K562 (cell line): ENCODE measurements around the gene CRYAB. TPM values are rescaled to one million over a fixed set of nuclear protein-coding genes. Genes with fewer than 3 reads are reported as not detected.

Source experiments
- ATAC-seq: fragments of 200-7000 bp; cut with Tn5 transposase; 3 replicates; pipeline ENCODE4 v1.9.1; 2020; ENCODE audit warnings: moderate library complexity
- BruUV-seq: library from RNA; stranded (reverse); fragments of 400-500 nt; replicated peaks from 2 replicates; lab custom pipeline; 2021; lab: Mats Ljungman, UMichigan
- CTCF ChIA-PET: fragments of 300-600 bp; formaldehyde crosslinking; extraction: SDS; loops from one replicate; lab custom pipeline; 2021; ENCODE audit warnings: low intra/inter-chr PET ratio; lab: Yijun Ruan, JAX
- POLR2A ChIA-PET: fragments of 300-600, 350-650 bp; sonication (Branson Sonifier 250); formaldehyde crosslinking; extraction: SDS; loops from one replicate; lab custom pipeline; 2021; ENCODE audit warnings: antibody characterized with exemption, inconsistent platforms; lab: Yijun Ruan, JAX
- DNase-seq, 4 experiments: peaks; one replicate each; pipeline versions ENCODE4 v3.0.0 to v3.0.0-alpha.2; 2011 to 2018; ENCODE audit warnings: low spot score in 3 of 4, mixed read lengths in 3 of 4; ENCODE audit errors: extremely low read depth in 1 of 4
- FAIRE-seq: peaks from 2 replicates; lab custom pipeline; 2011; peaks lifted over from hg19 to GRCh38; lab: Jason Lieb, UNC
- H2AFZ ChIP-seq: 2 replicates; pipeline ENCODE4 v1.6.0; 2011; ENCODE audit warnings: low read depth, low read length, control low read depth, inconsistent platforms
- H3K27ac ChIP-seq: fragments of 200-600 bp; 3 replicates; pipeline ENCODE4 v1.8.0; 2011; ENCODE audit warnings: low read depth, mild to moderate bottlenecking, control low read depth, inconsistent platforms, low read length, moderate library complexity, mixed read lengths; ENCODE audit errors: extremely low read depth
- H3K27me3 ChIP-seq, 2 experiments: fragments of 300-600 bp in 1 of 2; 2 replicates in 1 of 2; 3 replicates in 1 of 2; pipeline versions ENCODE4 v1.6.0 to v1.8.0; 2011; ENCODE audit warnings: inconsistent platforms in 2 of 2, low read length in 2 of 2, mild to moderate bottlenecking in 1 of 2, mixed read lengths in 1 of 2, moderate library complexity in 1 of 2; ENCODE audit not compliant: control insufficient read depth in 2 of 2, insufficient read depth in 2 of 2
- H3K36me3 ChIP-seq: fragments of 300-600 bp; 3 replicates; pipeline ENCODE4 v1.8.0; 2011; ENCODE audit warnings: mild to moderate bottlenecking, low read length, inconsistent platforms; ENCODE audit not compliant: control insufficient read depth, insufficient read depth
- H3K4me1 ChIP-seq, 2 experiments: fragments of 200-600 bp in 1 of 2; replicated peaks in 1 of 2; 2 replicates in 1 of 2; 3 replicates in 1 of 2; pipeline versions ENCODE4 v1.5.1 to v1.8.0; 2011; ENCODE audit warnings: inconsistent platforms in 2 of 2, low read length in 2 of 2, mild to moderate bottlenecking in 1 of 2, mixed read lengths in 1 of 2, moderate library complexity in 1 of 2; ENCODE audit not compliant: control insufficient read depth in 2 of 2, insufficient read depth in 2 of 2
- H3K4me2 ChIP-seq: 2 replicates; pipeline ENCODE4 v1.6.1; 2011; ENCODE audit warnings: low read length, control low read depth, inconsistent platforms, mixed read lengths; ENCODE audit not compliant: insufficient read depth
- H3K4me3 ChIP-seq: fragments of 200-600 bp; sonication (generic), shearing (Covaris generic); 2 replicates; pipeline ENCODE4 v1.5.1; 2016; ENCODE audit warnings: control low read depth, inconsistent platforms
- H3K79me2 ChIP-seq: fragments of 200-600 bp; 3 replicates; pipeline ENCODE4 v1.8.0; 2011; ENCODE audit warnings: low read length, inconsistent platforms; ENCODE audit not compliant: control insufficient read depth, insufficient read depth
- H3K9ac ChIP-seq, 2 experiments: 2 replicates each; pipeline versions ENCODE4 v1.6.0 to v1.6.1; 2011; ENCODE audit warnings: low read depth in 2 of 2, low read length in 2 of 2, control low read depth in 1 of 2, inconsistent platforms in 1 of 2, mild to moderate bottlenecking in 1 of 2, mixed read lengths in 1 of 2; ENCODE audit not compliant: insufficient read depth in 1 of 2
- H3K9me1 ChIP-seq: one replicate; pipeline ENCODE4 v1.6.0; 2011; ENCODE audit warnings: inconsistent platforms, mild to moderate bottlenecking, low read length, moderate library complexity; ENCODE audit not compliant: control insufficient read depth, insufficient read depth
- H3K9me3 ChIP-seq: replicated peaks from 2 replicates; pipeline ENCODE4 v1.5.1; 2011; ENCODE audit warnings: low read depth, low read length, inconsistent platforms; ENCODE audit not compliant: control insufficient read depth, insufficient read depth
- H4K20me1 ChIP-seq: replicated peaks from 2 replicates; pipeline ENCODE4 v1.6.1; 2011; ENCODE audit warnings: low read length, inconsistent platforms, mixed read lengths; ENCODE audit not compliant: control insufficient read depth, insufficient read depth
- CCAR2 ChIP-seq: fragments of 200-400 bp; formaldehyde crosslinking; IDR thresholded peaks from 2 replicates; pipeline ENCODE4 v1.6.1; 2017; ENCODE audit warnings: mild to moderate bottlenecking, low read depth, low read length
- HMG20B ChIP-seq: fragments of 250-450 bp; sonication (Bioruptor Pico); IDR thresholded peaks from 2 replicates; pipeline ENCODE4 v1.5.0; 2021; ENCODE audit warnings: mild to moderate bottlenecking
- LARP7 ChIP-seq: fragments of 450-650 bp; IDR thresholded peaks from 2 replicates; pipeline ENCODE4 v1.6.1; 2016
- PHTF2 ChIP-seq: fragments of 250-450 bp; sonication (Bioruptor Pico); IDR thresholded peaks from 2 replicates; pipeline ENCODE4 v1.5.0; 2021; ENCODE audit warnings: mild to moderate bottlenecking
- RBM25 ChIP-seq: fragments of 200-400 bp; formaldehyde crosslinking; IDR thresholded peaks from 2 replicates; pipeline ENCODE4 v1.6.1; 2018; ENCODE audit warnings: low read length, low read depth, moderate library complexity; ENCODE audit not compliant: severe bottlenecking
- THRAP3 ChIP-seq: fragments of 450-650 bp; IDR thresholded peaks from 2 replicates; pipeline ENCODE4 v1.6.1; 2016; ENCODE audit warnings: mild to moderate bottlenecking, inconsistent platforms, borderline replicate concordance
- U2AF1 ChIP-seq: fragments of 200-400 bp; formaldehyde crosslinking; optimal IDR thresholded peaks from 2 replicates; pipeline ENCODE3; 2017; ENCODE audit warnings: mild to moderate bottlenecking, low read depth, low read length, moderate library complexity
- ZNF212 ChIP-seq: fragments of 450-650 bp; formaldehyde crosslinking; IDR thresholded peaks from 2 replicates; pipeline ENCODE4 v1.4.0; 2020; ENCODE audit warnings: mild to moderate bottlenecking
- ZNF224 ChIP-seq: sonication (generic); formaldehyde crosslinking; IDR thresholded peaks from 2 replicates; pipeline ENCODE4 v1.8.0; 2022; ENCODE audit warnings: mild to moderate bottlenecking, missing genetic modification reagents
- ZNF274 ChIP-seq: IDR thresholded peaks from 2 replicates; pipeline ENCODE4 v1.6.1; 2011; ENCODE audit warnings: low read depth, mild to moderate bottlenecking, low read length, moderate library complexity, borderline replicate concordance
- ZNF3 ChIP-seq: fragments of 250-450 bp; sonication (Bioruptor Pico); IDR thresholded peaks from 2 replicates; pipeline ENCODE4 v1.5.0; 2021; ENCODE audit warnings: mild to moderate bottlenecking, moderate library complexity
- ZNF354B ChIP-seq: fragments of 250-450 bp; sonication (Bioruptor Pico); IDR thresholded peaks from 2 replicates; pipeline ENCODE4 v1.4.0; 2020
- ZNF551 ChIP-seq: fragments of 250-450 bp; sonication (Bioruptor Pico); IDR thresholded peaks from 2 replicates; pipeline ENCODE4 v1.5.0; 2021; ENCODE audit warnings: mild to moderate bottlenecking, moderate library complexity
- ZNF76 ChIP-seq: fragments of 250-450 bp; sonication (Bioruptor Pico); IDR thresholded peaks from 2 replicates; pipeline ENCODE4 v1.4.0; 2020; ENCODE audit warnings: mild to moderate bottlenecking, moderate library complexity, borderline replicate concordance
- WGBS: fragments of 100-300 bp; shearing (Covaris generic); methylation state at CpG from one replicate; pipeline ENCODE4 v1.1.6; 2016; ENCODE audit warnings: low coverage, mixed read lengths; ENCODE audit not compliant: insufficient coverage; ENCODE audit errors: missing lambda C conversion rate; 5-methylcytosine and 5-hydroxymethylcytosine counted together
- in situ Hi-C: fragments of 300-500 bp; cut with MboI; formaldehyde crosslinking; loops from 4 replicates; pipeline ENCODE4 v1.15.0; 2018; ENCODE audit warnings: inconsistent platforms, mixed read lengths
- intact Hi-C: fragments of 100-400 bp; cut with micrococcal nuclease; formaldehyde crosslinking; loops from 2 replicates; pipeline ENCODE4 v1.14.2; 2022
- polyA plus RNA-seq, 8 experiments: library from polyadenylated mRNA; depleted of rRNA in 4 of 8; stranded (reverse) in 5 of 8; unstranded in 3 of 8; fragments of >200 nt; fragmentation: Nextera tagmentation in 2 of 8; fragmentation: Illumina TruSeq in 1 of 8; extraction: Ambion mirVana in 2 of 8; extraction: Trizol in 1 of 8; gene quantifications; 2 replicates each; pipeline versions ENCODE4 v1.2.1 to v1.2.3, GENCODE V29; 2011 to 2014; ENCODE audit warnings: inconsistent platforms in 1 of 8, missing spikeins in 1 of 8
- total RNA-seq, 7 experiments: library from RNA; depleted of rRNA in 6 of 7; stranded (reverse); fragments of >200 nt in 6 of 7; fragmentation: Illumina TruSeq in 2 of 7; extraction: Trizol in 2 of 7; gene quantifications; 2 replicates each; pipeline versions ENCODE4 v1.2.1 to v1.2.3, GENCODE V29; 2011 to 2021; ENCODE audit warnings: low replicate concordance in 1 of 7
- TF ChIP-seq, protein P1 (sequence below): conservative IDR thresholded peaks from 2 replicates; pipeline ENCODE4 v1.6.1; 2011; ENCODE audit warnings: low read depth, mild to moderate bottlenecking, low read length; ENCODE audit not compliant: control insufficient read depth

Gene CRYAB
- total and polyA plus RNA-seq, 9 of the 15 experiments (the other 6 are each of a cell fraction or from before 2014, with no cell fraction given) = 0.83 to 7.5 (median 3.6) TPM

DNA sequence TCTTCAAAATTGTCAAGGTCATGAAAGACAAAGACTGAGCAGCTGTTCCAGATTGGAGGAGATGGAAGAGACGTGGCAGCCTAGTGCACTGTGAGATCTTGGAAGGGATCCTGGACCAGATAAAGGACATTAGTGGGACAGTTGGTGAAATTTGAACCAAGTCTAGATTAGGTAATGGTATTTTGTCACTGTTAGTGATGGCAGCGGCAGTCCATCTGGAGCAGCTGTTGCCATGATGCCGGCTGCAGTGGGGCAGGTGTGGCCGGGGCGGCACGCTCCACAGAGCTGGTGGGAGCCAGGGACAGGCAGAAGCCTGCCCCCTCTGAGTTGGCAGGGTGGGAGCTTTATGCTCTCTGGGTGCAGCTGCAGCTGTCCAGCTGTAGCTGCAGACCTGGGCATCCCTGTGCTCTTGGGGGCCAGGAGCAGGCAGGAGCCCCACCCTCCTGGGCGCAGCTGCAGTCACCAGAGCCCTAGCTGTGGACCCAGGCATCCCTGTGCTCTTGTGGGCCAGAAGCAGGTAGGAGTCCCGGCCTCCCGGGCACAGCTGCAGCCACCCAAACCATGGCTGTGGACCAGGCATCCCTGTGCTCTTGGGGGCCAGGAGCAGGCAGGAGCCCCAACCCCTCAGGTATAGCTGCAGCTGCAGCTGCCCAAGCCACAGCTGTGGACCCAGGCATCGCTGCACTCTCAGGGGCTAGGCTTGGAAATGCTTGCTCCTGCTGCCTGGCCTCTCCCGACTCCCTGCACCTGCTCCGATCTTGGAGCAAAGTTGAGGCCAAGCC lies 46.3 kb upstream of the CRYAB start:
- in situ Hi-C loops = no loop called here
- 73% methylated on average over 10 of the region's 12 CpGs for WGBS
- peaks cover 0 to 6% of the 10 kb centered on the region in 2 experiments; a peak in 2 of 5 replicates for H3K4me1 ChIP-seq

DNA sequence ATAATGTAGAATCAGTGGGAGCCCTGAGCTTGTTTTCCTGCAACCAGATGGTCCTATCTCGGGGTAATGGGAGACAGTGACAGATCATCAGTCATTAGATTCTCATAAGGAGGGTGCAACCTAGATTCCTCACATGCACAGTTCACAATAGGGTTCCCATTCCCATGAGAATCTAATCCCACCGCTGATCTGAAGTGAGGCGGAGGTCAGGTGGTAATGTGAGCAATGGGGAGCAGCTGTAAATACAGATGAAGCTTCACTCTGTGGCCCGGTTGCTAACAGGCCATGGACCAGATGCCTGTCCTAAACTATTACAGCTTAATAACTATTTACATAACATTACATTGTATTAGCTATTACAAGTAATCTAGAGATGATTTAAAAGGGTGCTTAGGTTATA lies 42.6 kb upstream of the CRYAB start:
- Histone ChIP-seq H4K20me1 (no peaks in the 10 kb centered on the region), H3K79me2 (no peaks in the 10 kb centered on the region), H3K36me3 (no peaks in the 10 kb centered on the region), H3K4me1 (peaks cover 9 to 13% of the 10 kb centered on the region in 2 experiments), H3K4me3 (no peak overlapping the region), H2AFZ (no peak overlapping the region), H3K9ac (no peak overlapping the region), H3K27ac (no peak overlapping the region), H3K27me3 (no peaks in the 10 kb centered on the region), H3K9me3 (peaks cover 3% of the 10 kb centered on the region; the same call in 1 of the 2 replicates), H3K4me2 (no peak overlapping the region), H3K9me1 (no peaks in the 10 kb centered on the region)
- FAIRE-seq (no peak), ATAC-seq (no peak), DNase-seq (no peak)
- CTCF ChIA-PET = no interaction called here
- intact Hi-C loops = no loop called here
- BruUV-seq = no TSS peak
- WGBS = 66% methylated on average over 4 of the region's 4 CpGs
- in situ Hi-C loops = no loop called here
- no peak for TF ChIP-seq ZNF274
- no peak for TF ChIP-seq U2AF1
- TF ChIP-seq CCAR2 = no peak
- TF ChIP-seq THRAP3 = no peak
- TF ChIP-seq ZNF551 (CRISPR knock-in tag) = no peak
- TF ChIP-seq ZNF76 (CRISPR knock-in tag) = no peak
- no peak for TF ChIP-seq LARP7
- no peak for TF ChIP-seq PHTF2 (CRISPR knock-in tag)
- TF ChIP-seq, protein P1, sequence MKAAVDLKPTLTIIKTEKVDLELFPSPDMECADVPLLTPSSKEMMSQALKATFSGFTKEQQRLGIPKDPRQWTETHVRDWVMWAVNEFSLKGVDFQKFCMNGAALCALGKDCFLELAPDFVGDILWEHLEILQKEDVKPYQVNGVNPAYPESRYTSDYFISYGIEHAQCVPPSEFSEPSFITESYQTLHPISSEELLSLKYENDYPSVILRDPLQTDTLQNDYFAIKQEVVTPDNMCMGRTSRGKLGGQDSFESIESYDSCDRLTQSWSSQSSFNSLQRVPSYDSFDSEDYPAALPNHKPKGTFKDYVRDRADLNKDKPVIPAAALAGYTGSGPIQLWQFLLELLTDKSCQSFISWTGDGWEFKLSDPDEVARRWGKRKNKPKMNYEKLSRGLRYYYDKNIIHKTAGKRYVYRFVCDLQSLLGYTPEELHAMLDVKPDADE = no peak
- TF ChIP-seq ZNF354B = no peak
- POLR2A ChIA-PET = interaction anchor here (0.6 to 1.2 kb wide), 2 partner anchors 12 to 32 kb away, joined by 3 read pairs; no protein-coding TSS in a partner anchor

More for the DNA sequence above, 46.3 kb upstream of the CRYAB start:
- Histone ChIP-seq H3K79me2 (no peaks in the 10 kb centered on the region), H3K9me1 (no peaks in the 10 kb centered on the region), H3K36me3 (no peaks in the 10 kb centered on the region), H2AFZ (no peak overlapping the region), H3K4me3 (no peak overlapping the region), H3K27me3 (no peaks in the 10 kb centered on the region), H3K4me2 (no peak overlapping the region), H3K9me3 (no peaks in the 10 kb centered on the region), H3K27ac (no peak overlapping the region), H4K20me1 (no peaks in the 10 kb centered on the region), H3K9ac (no peak overlapping the region; a peak in 1 of 4 replicates)
- FAIRE-seq = peak; percentile 68
- ATAC-seq = no peak
- TF ChIP-seq RBM25 = no peak
- TF ChIP-seq ZNF224 = no peak
- no peak for TF ChIP-seq ZNF3 (CRISPR knock-in tag)
- TF ChIP-seq HMG20B (CRISPR knock-in tag) = no peak
- no peak for TF ChIP-seq CCAR2
- no peak for TF ChIP-seq ZNF212 (CRISPR knock-in tag)
- POLR2A ChIA-PET = interaction anchor here (0.9 to 1.7 kb wide), 3 partner anchors 12 to 24 kb away, joined by 3 to 4 read pairs (median 4); no protein-coding TSS in a partner anchor
- CTCF ChIA-PET = no interaction called here
- intact Hi-C loops = no loop called here
- no TSS peak for BruUV-seq
- DNase-seq = no peak
